Measurements from ENCODE around the gene C19orf73. TPM values are rescaled to one million over a fixed set of nuclear protein-coding genes. Genes with fewer than 3 reads are reported as not detected.
"Not testable (repeated sequence)": the region's sequence is repeated elsewhere in the genome, so short reads cannot be mapped to it uniquely, and the experiment has no call there.

C19orf73 gene
- total and polyA plus RNA-seq, 8 donors = 3.4 to 4.2 (median 3.7) TPM; not detected in 5

DNA sequence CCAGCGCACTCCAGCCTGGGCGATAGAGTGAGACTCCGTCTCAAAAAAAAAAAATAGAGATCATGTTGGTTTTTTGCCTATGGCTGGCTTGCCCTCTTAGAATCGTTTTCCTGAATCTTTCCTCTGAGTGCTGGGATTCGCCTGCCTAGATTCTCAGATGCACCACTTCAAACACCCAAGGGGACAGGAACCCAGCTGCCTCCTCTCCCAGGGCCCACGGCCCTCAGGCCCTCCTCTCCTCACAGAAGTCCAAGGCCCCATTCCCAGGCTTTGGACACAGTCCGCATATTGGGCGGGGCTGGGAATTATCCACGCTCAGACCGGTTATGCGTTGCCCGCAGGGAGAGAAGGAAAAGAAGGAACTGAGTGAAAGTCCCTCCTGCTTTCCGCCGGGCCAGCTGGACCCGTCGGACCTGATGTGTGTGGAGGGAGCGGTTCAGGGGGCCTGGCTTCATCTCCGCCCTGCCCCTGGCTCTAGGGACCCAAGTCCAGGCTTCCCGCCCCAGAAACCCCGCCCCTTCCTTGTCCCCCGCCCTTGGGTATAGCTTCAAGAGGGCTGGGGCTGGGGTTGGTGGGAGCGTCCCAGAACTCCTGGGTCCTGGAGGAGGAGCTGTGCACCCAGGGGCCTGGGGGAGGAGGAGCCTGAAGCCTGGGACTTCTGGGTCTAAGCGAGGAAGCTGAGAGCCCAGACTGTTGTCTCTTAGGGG, 6.2 kb upstream of the C19orf73 start:
- peak in 1 of 2 donors; percentile 86 for DNase-seq
- H3K4me3 ChIP-seq = no peak overlapping the region
- H3K4me1 ChIP-seq = peaks cover 16 to 34% (median 21%) of the 10 kb centered on the region in 4 donors
- H3K9me3 ChIP-seq = no peaks in the 10 kb centered on the region
- 20 to 38% (median 28%) methylated on average over 18 to 23 of the region's 23 CpGs for WGBS, 5 donors
- intact Hi-C loops (cut with DNase I; ENCODE audit: low total_unique reads) = no loop called here
- H3K27me3 ChIP-seq = peaks cover 0 to 8% (median 4%) of the 10 kb centered on the region in 3 donors
- H3K27ac ChIP-seq = no peak overlapping the region
- H3K36me3 ChIP-seq = no peaks in the 10 kb centered on the region
- TF ChIP-seq POLR2A (IDR thresholded peaks at IDR 0.05) = no peak
- TF ChIP-seq CTCF (IDR thresholded peaks at IDR 0.05) = no peak
- no peak for TF ChIP-seq EP300 (IDR thresholded peaks at IDR 0.05)
- no peak for TF ChIP-seq POLR2AphosphoS5 (IDR thresholded peaks at IDR 0.05)

DNA sequence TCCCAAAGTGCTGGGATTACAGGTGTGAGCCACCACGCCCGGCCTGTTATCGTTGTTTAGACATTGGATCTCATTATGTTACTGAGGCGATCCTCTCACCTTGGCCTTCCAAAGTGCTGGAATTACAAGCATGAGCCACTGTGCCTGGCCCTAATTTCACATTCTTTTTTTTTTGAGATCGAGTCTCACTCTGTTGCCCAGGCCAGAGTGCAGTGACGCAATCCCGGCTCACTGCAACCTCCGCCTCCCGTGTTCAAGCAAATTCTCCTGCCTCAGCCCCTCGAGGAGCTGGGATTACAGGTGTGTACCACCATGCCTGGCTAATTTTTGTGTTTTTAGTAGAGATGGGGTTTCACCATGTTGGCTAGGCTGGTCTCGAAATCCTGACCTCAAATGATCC, 4.3 kb upstream of the C19orf73 start:
- Histone ChIP-seq H3K27me3 (peaks cover 0 to 18% (median 9%) of the 10 kb centered on the region in 3 donors), H3K4me1 (peaks cover 26 to 37% (median 32%) of the 10 kb centered on the region in 4 donors)
- DNase-seq; H3K27ac ChIP-seq; intact Hi-C loops (cut with DNase I; ENCODE audit: low total_unique reads); H3K9me3 ChIP-seq; H3K36me3 ChIP-seq; H3K4me3 ChIP-seq: not testable (repeated sequence)
- WGBS, 5 donors = 86 to 93% (median 91%) methylated on average over 11 of the region's 11 CpGs

GRCh38 chr19:49121841-49122240, 2.9 kb upstream of the C19orf73 start:
- H3K27ac ChIP-seq; DNase-seq; intact Hi-C loops (cut with DNase I; ENCODE audit: low total_unique reads); H3K9me3 ChIP-seq; H3K4me3 ChIP-seq; H3K36me3 ChIP-seq: not testable (repeated sequence)
- peaks cover 0 to 18% (median 9%) of the 10 kb centered on the region in 3 donors for H3K27me3 ChIP-seq
- peaks cover 29 to 37% (median 32%) of the 10 kb centered on the region in 4 donors for H3K4me1 ChIP-seq
- 72 to 79% (median 78%) methylated on average over 10 of the region's 10 CpGs for WGBS, 5 donors

- peaks cover 0 to 18% (median 9%) of the 10 kb centered on the region in 3 donors for H3K27me3 ChIP-seq
- intact Hi-C loops (cut with DNase I; ENCODE audit: low total_unique reads) = no loop called here
- peaks cover 29 to 37% (median 32%) of the 10 kb centered on the region in 4 donors for H3K4me1 ChIP-seq
- H3K27ac ChIP-seq = no peak overlapping the region
- DNase-seq = no peak
- no peak for TF ChIP-seq CTCF (IDR thresholded peaks at IDR 0.05)
- TF ChIP-seq EP300 (IDR thresholded peaks at IDR 0.05) = no peak
- TF ChIP-seq POLR2A (IDR thresholded peaks at IDR 0.05) = no peak
- TF ChIP-seq POLR2AphosphoS5 (IDR thresholded peaks at IDR 0.05) = no peak
- WGBS, 5 donors = 83 to 95% (median 93%) methylated on average over 2 of the region's 2 CpGs
- H3K9me3 ChIP-seq = no peaks in the 10 kb centered on the region
- no peaks in the 10 kb centered on the region for H3K36me3 ChIP-seq
- H3K4me3 ChIP-seq = no peak overlapping the region
Observed at GRCh38 chr19:49120868-49121267, 1.9 kb upstream of the C19orf73 start.

GRCh38 chr19:49120325-49120683, 1.4 kb upstream of the C19orf73 start:
- no peaks in the 10 kb centered on the region for H3K36me3 ChIP-seq
- peaks cover 29 to 38% (median 32%) of the 10 kb centered on the region in 4 donors for H3K4me1 ChIP-seq
- H3K9me3 ChIP-seq = no peaks in the 10 kb centered on the region
- 13 to 23% (median 17%) methylated on average over 10 to 16 of the region's 16 CpGs for WGBS, 5 donors
- H3K4me3 ChIP-seq = peak overlapping the region; percentile 60 to 66 (median 64)
- TF ChIP-seq POLR2A (IDR thresholded peaks at IDR 0.05) (no peak), EP300 (IDR thresholded peaks at IDR 0.05) (no peak), CTCF (IDR thresholded peaks at IDR 0.05) (no peak), POLR2AphosphoS5 (IDR thresholded peaks at IDR 0.05) (no peak)
- intact Hi-C loops (cut with DNase I; ENCODE audit: low total_unique reads) = no loop called here
- no peak for DNase-seq
- peaks cover 0 to 18% (median 9%) of the 10 kb centered on the region in 3 donors for H3K27me3 ChIP-seq
- peak overlapping the region in 1 of 5 donors; percentile 96 for H3K27ac ChIP-seq
